Measurements from ENCODE around the gene SYT17.

The SYT17 gene

GRCh38 chr16:19305443-19305842, 137.4 kb downstream of the SYT17 start:
- DNase-seq (ENCODE audit: low read depth): no peak

- DNase-seq (ENCODE audit: low read depth): no peak
These were observed 139.7 kb downstream of the SYT17 start for GRCh38 chr16:19307587-19308241.

GRCh38 chr16:19308392-19308791, 140.4 kb downstream of the SYT17 start:
- no peak for DNase-seq (ENCODE audit: low read depth)

- no peak for DNase-seq (ENCODE audit: low read depth)
These were observed 141.1 kb downstream of the SYT17 start for GRCh38 chr16:19309178-19309577.

GRCh38 chr16:19314718-19315425, 146.8 kb downstream of the SYT17 start:
- no peak for DNase-seq (ENCODE audit: low read depth)

- no peak for DNase-seq (ENCODE audit: low read depth)
These were observed 147.9 kb downstream of the SYT17 start for GRCh38 chr16:19315889-19316433.

GRCh38 chr16:19316846-19317245, 148.8 kb downstream of the SYT17 start:
- DNase-seq (ENCODE audit: low read depth): no peak

All from GM04503 (cell line).